Small intestine (tissue), 7 donors: ENCODE results near the gene B3GAT2. TPM values are rescaled to one million over a fixed set of nuclear protein-coding genes. Genes with fewer than 3 reads are reported as not detected.

Source experiments
- DNase-seq, 2 donors: peaks; one replicate each; pipeline versions ENCODE4 v3.0.0 to v3.0.0-alpha.2; 2013
- FAIRE-seq: peaks from 2 replicates; lab custom pipeline; 2012; peaks lifted over from hg19 to GRCh38; lab: Jason Lieb, UNC
- H3K27ac ChIP-seq, 3 donors: one replicate each; pipeline ENCODE4 v1.5.1; 2013; ENCODE audit warnings: low read length in 2 of 3, mild to moderate bottlenecking in 2 of 3, control low read depth in 1 of 3, inconsistent platforms in 1 of 3, low read depth in 1 of 3, moderate library complexity in 1 of 3
- H3K27me3 ChIP-seq, 3 donors: one replicate each; pipeline ENCODE4 v1.6.1; 2013; ENCODE audit warnings: low read length in 3 of 3, inconsistent platforms in 1 of 3; ENCODE audit not compliant: control insufficient read depth in 3 of 3, insufficient read depth in 3 of 3
- H3K36me3 ChIP-seq, 3 donors: one replicate each; pipeline ENCODE4 v1.6.1; 2013; ENCODE audit warnings: low read length in 3 of 3, inconsistent platforms in 1 of 3, low read depth in 1 of 3, mild to moderate bottlenecking in 1 of 3, moderate library complexity in 1 of 3; ENCODE audit not compliant: control insufficient read depth in 3 of 3, insufficient read depth in 2 of 3
- H3K4me1 ChIP-seq, 3 donors: one replicate each; pipeline ENCODE4 v1.6.1; 2013; ENCODE audit warnings: low read length in 2 of 3, inconsistent platforms in 1 of 3, low read depth in 1 of 3, mild to moderate bottlenecking in 1 of 3, moderate library complexity in 1 of 3; ENCODE audit not compliant: control insufficient read depth in 3 of 3, insufficient read depth in 2 of 3
- H3K4me3 ChIP-seq, 3 donors: one replicate each; pipeline ENCODE4 v1.5.1; 2013; ENCODE audit warnings: low read length in 3 of 3, control low read depth in 1 of 3, inconsistent platforms in 1 of 3, low read depth in 1 of 3, mild to moderate bottlenecking in 1 of 3, moderate library complexity in 1 of 3
- H3K9me3 ChIP-seq, 2 donors: one replicate each; pipeline ENCODE4 v1.6.1; 2013; ENCODE audit warnings: low read depth in 1 of 2, low read length in 1 of 2; ENCODE audit not compliant: control insufficient read depth in 2 of 2, insufficient read depth in 1 of 2
- WGBS, 3 donors: extraction: QIAGEN DNeasy Blood & Tissue Kit; methylation state at CpG; one replicate each; pipeline ENCODE4 v1.1.7; 2013; 5-methylcytosine and 5-hydroxymethylcytosine counted together
- polyA plus RNA-seq, 4 donors: library from polyadenylated mRNA; stranded (reverse) in 3 of 4; unstranded in 1 of 4; fragments of 200-250 nt in 3 of 4; fragments of 120-200 nt in 1 of 4; gene quantifications; one replicate each; pipeline versions ENCODE4 v1.2.1 to v1.2.3, GENCODE V29; 2013
- donor health status: healthy with polysubstance abuse.
- donor health status: control.
- donor health status: control.
- donor health status: Bipolar disorder and iron deficiency.
- donor health status: healthy.

The B3GAT2 gene
- polyA plus RNA-seq, 4 donors: 0.12 to 1.8 (median 0.25) TPM

- no peak for DNase-seq
- no peak for FAIRE-seq
- no peaks in the 10 kb centered on the region for H3K27me3 ChIP-seq
- no peak overlapping the region for H3K4me3 ChIP-seq
- no peaks in the 10 kb centered on the region for H3K9me3 ChIP-seq
- H3K4me1 ChIP-seq: no peaks in the 10 kb centered on the region
- H3K36me3 ChIP-seq: peaks cover 0 to 5% (median 0%) of the 10 kb centered on the region in 3 donors
- H3K27ac ChIP-seq: no peak overlapping the region
- 96 to 97% (median 97%) methylated on average over 8 of the region's 8 CpGs for WGBS, 3 donors
Observed at GRCh38 chr6:70846207-70846835, 110.5 kb downstream of the B3GAT2 start.

DNA sequence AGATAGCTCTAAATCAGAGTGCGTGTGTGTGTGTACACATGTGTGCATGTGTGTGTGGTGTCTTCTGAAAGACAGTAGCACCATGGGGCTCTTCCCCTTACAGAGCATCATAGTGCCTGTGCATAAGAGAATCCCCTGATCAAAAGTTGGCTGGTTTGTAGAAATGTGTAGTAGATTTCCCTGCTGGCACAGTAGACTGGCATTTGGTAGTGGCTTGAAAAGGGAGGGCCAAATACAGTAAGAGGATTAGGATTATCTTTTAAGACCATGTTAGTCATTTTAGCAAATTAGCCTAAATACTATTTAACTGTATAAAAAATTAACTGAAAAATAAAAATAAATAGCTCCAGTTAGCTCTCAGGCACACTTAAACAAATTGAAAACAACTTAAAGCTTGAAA is 112.6 kb downstream of the B3GAT2 start:
- FAIRE-seq (no peak), DNase-seq (no peak)
- WGBS, 3 donors: 95 to 100% (median 98%) methylated on average over 1 of the region's 1 CpG

GRCh38 chr6:70843328-70843918 is 113.4 kb downstream of the B3GAT2 start:
- WGBS, 3 donors: 78 to 82% (median 80%) methylated on average over 4 of the region's 4 CpGs
- Histone ChIP-seq H3K4me1 (no peaks in the 10 kb centered on the region), H3K27ac (no peak overlapping the region), H3K36me3 (peaks cover 0 to 5% (median under 1%) of the 10 kb centered on the region in 3 donors), H3K9me3 (no peaks in the 10 kb centered on the region), H3K27me3 (no peaks in the 10 kb centered on the region), H3K4me3 (no peak overlapping the region)
- FAIRE-seq (no peak), DNase-seq (peak in 1 of 2 donors; percentile 10)

More for the DNA sequence above, 112.6 kb downstream of the B3GAT2 start:
- Histone ChIP-seq H3K36me3 (peaks cover 0 to 5% (median 0%) of the 10 kb centered on the region in 3 donors), H3K4me3 (no peak overlapping the region), H3K27ac (no peak overlapping the region), H3K27me3 (no peaks in the 10 kb centered on the region), H3K9me3 (no peaks in the 10 kb centered on the region), H3K4me1 (no peaks in the 10 kb centered on the region)

- no peak for FAIRE-seq
Observed at GRCh38 chr6:70842541-70842940, 114.3 kb downstream of the B3GAT2 start.

GRCh38 chr6:70841112-70841511 is 115.7 kb downstream of the B3GAT2 start:
- Histone ChIP-seq H3K4me3 (no peak overlapping the region), H3K27me3 (no peaks in the 10 kb centered on the region), H3K27ac (no peak overlapping the region), H3K4me1 (no peaks in the 10 kb centered on the region), H3K36me3 (peaks cover 0 to 4% (median under 1%) of the 10 kb centered on the region in 3 donors), H3K9me3 (no peaks in the 10 kb centered on the region)
- DNase-seq: no peak
- no peak for FAIRE-seq
- 95 to 98% (median 95%) methylated on average over 8 of the region's 8 CpGs for WGBS, 3 donors

More at GRCh38 chr6:70842541-70842940, 114.3 kb downstream of the B3GAT2 start:
- H3K4me3 ChIP-seq: no peak overlapping the region
- no peaks in the 10 kb centered on the region for H3K9me3 ChIP-seq
- no peak overlapping the region for H3K27ac ChIP-seq
- H3K36me3 ChIP-seq: peaks cover 0 to 5% (median 4%) of the 10 kb centered on the region in 3 donors
- no peaks in the 10 kb centered on the region for H3K27me3 ChIP-seq
- no peak for DNase-seq
- 97 to 99% (median 97%) methylated on average over 8 of the region's 8 CpGs for WGBS, 3 donors
- H3K4me1 ChIP-seq: no peaks in the 10 kb centered on the region

DNA sequence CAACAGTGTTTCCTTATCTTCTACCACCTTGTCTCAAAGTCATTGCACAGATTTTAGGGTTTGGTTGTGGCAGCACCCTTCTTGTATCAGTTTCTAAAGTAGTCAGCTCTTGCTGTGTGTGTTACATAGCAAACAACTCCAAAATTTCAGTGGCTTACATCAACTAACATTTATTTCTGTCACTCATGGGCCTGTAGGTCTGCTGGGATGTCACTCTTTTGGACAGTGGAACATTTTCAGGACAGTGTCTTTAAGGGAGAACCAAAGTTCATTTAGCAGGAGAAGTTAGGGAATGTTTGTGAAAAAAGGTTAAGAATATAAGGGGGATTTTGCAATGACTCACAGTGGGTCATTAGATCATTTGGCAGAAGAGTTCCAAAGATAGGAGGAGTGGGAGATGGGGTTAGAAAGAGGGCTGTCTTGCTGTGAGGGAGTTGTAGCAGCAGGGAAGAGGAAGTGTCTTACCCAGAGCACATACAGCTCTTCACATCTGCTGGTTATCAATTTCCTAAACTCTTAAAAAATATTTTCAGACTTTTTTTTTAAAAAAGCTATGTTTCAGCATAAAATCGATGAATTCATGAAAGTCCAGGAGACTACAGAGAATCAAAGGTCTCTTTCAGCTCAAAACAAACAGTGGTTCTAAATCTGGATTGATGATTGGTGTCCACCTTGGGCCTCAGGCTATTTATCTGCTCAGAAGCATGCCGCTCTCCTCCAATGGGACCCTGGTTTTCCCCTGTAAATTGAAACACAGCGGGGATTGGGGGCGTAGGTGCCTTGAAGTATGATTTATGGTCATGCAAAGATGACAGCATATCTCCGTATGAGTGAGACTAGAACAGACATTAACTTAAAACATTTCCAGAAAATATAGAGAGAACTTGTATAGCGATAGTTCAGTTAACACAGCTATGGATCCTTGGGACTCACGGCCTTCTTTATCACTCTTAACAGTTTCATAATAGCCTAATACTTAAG is 117.3 kb downstream of the B3GAT2 start:
- H3K27me3 ChIP-seq: no peaks in the 10 kb centered on the region
- H3K36me3 ChIP-seq: peaks cover 0 to 4% (median 0%) of the 10 kb centered on the region in 3 donors
- FAIRE-seq (no peak), DNase-seq (no peak)
- no peaks in the 10 kb centered on the region for H3K4me1 ChIP-seq
- H3K4me3 ChIP-seq: no peak overlapping the region
- no peaks in the 10 kb centered on the region for H3K9me3 ChIP-seq
- H3K27ac ChIP-seq: no peak overlapping the region
- 96 to 98% (median 97%) methylated on average over 7 of the region's 7 CpGs for WGBS, 3 donors

DNA sequence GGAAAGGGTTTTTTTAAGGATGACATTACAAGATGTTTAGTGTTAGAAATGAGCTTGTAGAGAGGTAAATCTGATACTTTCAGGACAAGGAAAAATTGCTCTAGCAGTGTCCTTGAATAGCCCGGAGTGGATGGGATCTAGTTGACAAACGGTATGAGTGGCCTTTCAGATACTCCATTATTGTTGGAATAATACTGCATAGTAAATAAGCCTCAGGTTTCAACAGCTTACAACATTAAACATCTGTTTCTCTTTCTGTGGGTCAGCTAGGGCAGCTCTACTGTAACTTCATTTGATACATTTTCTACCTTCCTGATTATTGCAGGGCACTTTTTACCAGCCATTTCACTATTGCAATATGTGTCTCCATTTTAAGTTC is 118.0 kb downstream of the B3GAT2 start:
- WGBS, 3 donors: 92 to 95% (median 92%) methylated on average over 2 of the region's 2 CpGs
- peaks cover 0 to 4% (median 0%) of the 10 kb centered on the region in 3 donors for H3K36me3 ChIP-seq
- no peak overlapping the region for H3K27ac ChIP-seq
- H3K4me1 ChIP-seq: no peaks in the 10 kb centered on the region
- H3K4me3 ChIP-seq: no peak overlapping the region
- DNase-seq (no peak), FAIRE-seq (no peak)
- no peaks in the 10 kb centered on the region for H3K9me3 ChIP-seq
- no peaks in the 10 kb centered on the region for H3K27me3 ChIP-seq

DNA sequence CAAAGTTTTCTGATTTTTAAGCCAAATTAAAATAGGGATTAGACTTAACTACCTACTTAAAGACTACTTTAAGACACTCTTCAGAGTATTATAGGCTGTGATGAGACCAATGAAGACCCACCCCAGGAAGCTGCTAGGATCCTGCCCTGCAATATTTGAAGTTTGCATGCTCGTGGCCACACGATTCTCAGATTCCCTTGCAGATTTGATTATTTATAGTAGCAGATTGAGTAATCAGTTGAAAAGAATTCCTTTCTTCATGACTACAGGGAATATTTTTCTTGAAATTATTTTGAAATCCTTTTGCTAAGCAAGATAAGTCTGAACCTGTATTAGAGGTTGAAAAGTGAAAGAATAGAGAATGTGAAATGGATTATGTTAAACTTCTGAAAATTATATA is 122.3 kb downstream of the B3GAT2 start:
- FAIRE-seq (no peak), DNase-seq (no peak)
- WGBS, 3 donors: 70 to 93% (median 83%) methylated on average over 2 of the region's 2 CpGs

More for the DNA sequence above, 122.3 kb downstream of the B3GAT2 start:
- Histone ChIP-seq H3K27me3 (no peaks in the 10 kb centered on the region), H3K9me3 (no peaks in the 10 kb centered on the region), H3K4me3 (no peak overlapping the region), H3K27ac (no peak overlapping the region), H3K36me3 (peaks cover 0 to 4% (median 0%) of the 10 kb centered on the region in 3 donors), H3K4me1 (no peaks in the 10 kb centered on the region)
